CD4-positive, alpha-beta T cell (primary cell): ENCODE measurements around the gene HEATR9. TPM values are rescaled to one million over a fixed set of nuclear protein-coding genes. Genes with fewer than 3 reads are reported as not detected.

Experiments
- ATAC-seq: fragments of 200-7000 bp; cut with Tn5 transposase; one replicate; pipeline ENCODE4 v1.10.0; 2022; ENCODE audit warnings: mild to moderate bottlenecking; ENCODE audit not compliant: poor library complexity
- CTCF ChIA-PET: fragments of 350-600 bp; sonication (Branson Sonifier 250); formaldehyde crosslinking; loops from one replicate; lab custom pipeline; 2021; ENCODE audit warnings: antibody characterized with exemption, inconsistent platforms; lab: Charles Lee
- POLR2A ChIA-PET: fragments of 350-600 bp; sonication (Branson Sonifier 250); formaldehyde crosslinking; loops from one replicate; lab custom pipeline; 2021; ENCODE audit warnings: antibody characterized with exemption, inconsistent platforms; lab: Charles Lee
- DNase-seq, 14 experiments: peaks; one replicate each; pipeline ENCODE4 v3.0.0-alpha.2; 2013 to 2020; ENCODE audit warnings: mixed read lengths in 2 of 14
- H3K27ac ChIP-seq, 2 donors: one replicate each; pipeline versions ENCODE4 v1.5.1 to v1.7.0; 2013; ENCODE audit warnings: low read length in 2 of 2, low read depth in 1 of 2, mild to moderate bottlenecking in 1 of 2
- H3K27me3 ChIP-seq, 2 experiments: 1 replicate in 1 of 2; 2 replicates in 1 of 2; pipeline versions ENCODE4 v1.6.1 to v1.7.0; 2013; ENCODE audit warnings: low read length in 2 of 2, control low read depth in 1 of 2, mild to moderate bottlenecking in 1 of 2, moderate library complexity in 1 of 2; ENCODE audit not compliant: insufficient read depth in 2 of 2, control insufficient read depth in 1 of 2
- H3K36me3 ChIP-seq: one replicate; pipeline ENCODE4 v1.6.1; 2013; ENCODE audit warnings: low read length, control low read depth; ENCODE audit not compliant: insufficient read depth
- H3K4me1 ChIP-seq: one replicate; pipeline ENCODE4 v1.6.1; 2013; ENCODE audit warnings: low read length, control low read depth; ENCODE audit not compliant: insufficient read depth
- H3K4me3 ChIP-seq: one replicate; pipeline ENCODE4 v1.5.1; 2013; ENCODE audit warnings: mild to moderate bottlenecking, low read length, moderate library complexity
- H3K9me3 ChIP-seq, 2 experiments: 1 replicate in 1 of 2; 2 replicates in 1 of 2; pipeline versions ENCODE4 v1.6.1 to v1.7.0; 2013; ENCODE audit warnings: low read length in 2 of 2, mild to moderate bottlenecking in 2 of 2, control low read depth in 1 of 2, moderate library complexity in 1 of 2; ENCODE audit not compliant: control insufficient read depth in 1 of 2, insufficient read depth in 1 of 2
- H3K27ac Mint-ChIP-seq: one replicate; pipeline ENCODE4 v1.8.0; 2020; ENCODE audit warnings: mixed read lengths
- H3K27me3 Mint-ChIP-seq: one replicate; pipeline ENCODE4 v1.8.0; 2021; ENCODE audit warnings: mixed read lengths
- H3K36me3 Mint-ChIP-seq: one replicate; pipeline ENCODE4 v1.8.0; 2021; ENCODE audit warnings: low read depth, mixed read lengths
- H3K4me1 Mint-ChIP-seq: one replicate; pipeline ENCODE4 v1.8.0; 2021; ENCODE audit warnings: low read depth, mixed read lengths
- H3K4me3 Mint-ChIP-seq: one replicate; pipeline ENCODE4 v1.8.0; 2020; ENCODE audit warnings: mild to moderate bottlenecking, mixed read lengths
- H3K9me3 Mint-ChIP-seq: one replicate; pipeline ENCODE4 v1.8.0; 2020; ENCODE audit warnings: mixed read lengths
- CTCF ChIP-seq: fragments of 200-600 bp; IDR thresholded peaks from one replicate; pipeline ENCODE4 v1.8.0; 2022; ENCODE audit warnings: antibody characterized with exemption, mild to moderate bottlenecking
- intact Hi-C, 2 experiments: fragments of 100-400 bp; cut with DNase I in 1 of 2; cut with micrococcal nuclease in 1 of 2; formaldehyde crosslinking; loops; one replicate each; pipeline versions ENCODE4 v1.15.1 to v1.9.0; 2023 to 2025; cut with DNase I, micrococcal nuclease
- total RNA-seq, 174 experiments: library from RNA in 2 of 174; stranded (reverse) in 2 of 174; gene quantifications; one replicate each; pipeline ENCODE4 v1.2.3 and lab custom pipeline; 2021 to 2026

The HEATR9 gene
- total RNA-seq, 2 experiments from 2014 or later, result 0.47 to 0.61 TPM

GRCh38 chr17:35817196-35817595, 51.5 kb downstream of the HEATR9 start:
- ATAC-seq, result no peak
- H3K4me1 Mint-ChIP-seq, result peaks cover 58% of the 10 kb centered on the region
- DNase-seq, result no peak
- POLR2A ChIA-PET, result interaction anchor here (0.6 to 4.1 kb wide), 4 partner anchors 8 to 36 kb away, joined by 3 to 24 read pairs (median 4); partner anchors contain the start of genes MMP28 and TAF15
- CTCF ChIA-PET, result interaction anchor here (1.0 to 5.0 kb wide), 3 partner anchors 8 to 256 kb away, joined by 3 to 22 read pairs (median 6); partner anchors contain the start of gene TAF15
- Histone ChIP-seq H3K9me3 (no peaks in the 10 kb centered on the region), H3K4me3 (no peak overlapping the region), H3K27ac (no peak overlapping the region), H3K27me3 (no peaks in the 10 kb centered on the region), H3K4me1 (peaks cover 26% of the 10 kb centered on the region), H3K36me3 (peaks cover 57% of the 10 kb centered on the region)
- H3K27me3 Mint-ChIP-seq, result no peaks in the 10 kb centered on the region
- no peak overlapping the region for H3K27ac Mint-ChIP-seq
- peaks cover 72% of the 10 kb centered on the region for H3K36me3 Mint-ChIP-seq
- intact Hi-C loops, result loop anchor here in 1 of 2 experiments (10.0 kb wide), 1 partner anchor 668 kb away; the partner anchor contains the start of gene ZNHIT3
- H3K9me3 Mint-ChIP-seq, result no peaks in the 10 kb centered on the region
- no peak overlapping the region for H3K4me3 Mint-ChIP-seq
- no peak for TF ChIP-seq CTCF

DNA sequence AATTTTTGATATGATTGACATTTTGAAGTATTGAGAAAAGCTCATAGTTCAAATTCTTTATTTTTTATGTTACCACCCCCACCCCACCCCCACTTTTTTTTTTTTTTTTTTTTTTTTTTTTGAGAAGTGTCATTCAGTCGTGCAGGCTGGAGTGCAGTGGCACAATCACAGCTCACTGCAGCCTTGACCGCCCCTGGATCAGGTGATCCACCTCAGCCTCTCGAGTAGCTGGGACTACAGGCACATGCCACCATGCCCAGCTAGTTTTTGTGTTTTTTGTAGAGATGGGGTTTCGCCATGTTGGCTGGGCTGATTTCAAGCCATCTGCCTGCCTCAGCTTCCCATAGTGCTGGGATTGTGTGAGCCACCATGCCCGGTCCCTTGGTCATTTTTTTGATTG, 52.0 kb downstream of the HEATR9 start:
- ChIA-PET POLR2A (interaction anchor here (0.6 to 1.6 kb wide), 4 partner anchors 14 to 148 kb away, joined by 3 to 6 read pairs (median 3); partner anchors contain the start of gene MMP28), CTCF (interaction anchor here (1.0 to 5.0 kb wide), 3 partner anchors 8 to 256 kb away, joined by 3 to 22 read pairs (median 6); partner anchors contain the start of gene TAF15)
- Mint-ChIP-seq H3K4me3 (no peak overlapping the region), H3K4me1 (peaks cover 62% of the 10 kb centered on the region), H3K36me3 (peaks cover 68% of the 10 kb centered on the region), H3K27ac (peak overlapping the region; percentile 40), H3K9me3 (no peaks in the 10 kb centered on the region), H3K27me3 (no peaks in the 10 kb centered on the region)
- Histone ChIP-seq H3K4me3 (no peak overlapping the region), H3K4me1 (peaks cover 31% of the 10 kb centered on the region), H3K27me3 (no peaks in the 10 kb centered on the region), H3K9me3 (no peaks in the 10 kb centered on the region), H3K36me3 (peaks cover 53% of the 10 kb centered on the region), H3K27ac (no peak overlapping the region)
- no peak for TF ChIP-seq CTCF
- intact Hi-C loops, result loop anchor here in 1 of 2 experiments (10.0 kb wide), 1 partner anchor 668 kb away; the partner anchor contains the start of gene ZNHIT3
- no peak for ATAC-seq
- DNase-seq, result no peak

- H3K36me3 Mint-ChIP-seq, result peaks cover 50% of the 10 kb centered on the region
- ChIA-PET CTCF (interaction anchor here (7.6 kb wide), 1 partner anchor 47 kb away, joined by 156 read pairs; no protein-coding TSS in a partner anchor), POLR2A (interaction anchor here (4.8 kb wide), 1 partner anchor 48 kb away, joined by 142 read pairs; no protein-coding TSS in a partner anchor)
- peaks cover 80% of the 10 kb centered on the region for H3K4me1 Mint-ChIP-seq
- no peaks in the 10 kb centered on the region for H3K9me3 Mint-ChIP-seq
- no peak for DNase-seq
- Histone ChIP-seq H3K36me3 (peaks cover 15% of the 10 kb centered on the region), H3K27ac (no peak overlapping the region), H3K4me1 (peaks cover 51% of the 10 kb centered on the region), H3K27me3 (no peaks in the 10 kb centered on the region), H3K9me3 (no peaks in the 10 kb centered on the region), H3K4me3 (no peak overlapping the region)
- intact Hi-C loops, result loop anchor here in 1 of 2 experiments (5.0 to 10.0 kb wide), 2 partner anchors 672 to 830 kb away; partner anchors contain the start of genes LIG3 and ZNHIT3
- no peak overlapping the region for H3K27ac Mint-ChIP-seq
- ATAC-seq, result no peak
- peak overlapping the region; percentile 6 for H3K4me3 Mint-ChIP-seq
- H3K27me3 Mint-ChIP-seq, result no peaks in the 10 kb centered on the region
- no peak for TF ChIP-seq CTCF
These were observed 56.2 kb downstream of the HEATR9 start for GRCh38 chr17:35812456-35812855.
